ENCODE data around the gene NR1H2.
"Not testable (repeated sequence)": the region's sequence is repeated elsewhere in the genome, so short reads cannot be mapped to it uniquely, and the experiment has no call there.

Gene NR1H2

GRCh38 chr19:50332244-50333038 lies 43.8 kb upstream of the NR1H2 start:
- Histone ChIP-seq H3K36me3 (ENCODE audit: control insufficient read depth, insufficient read depth, low read length) (peaks cover 17% of the 10 kb centered on the region), H3K4me3 (replicated peaks; ENCODE audit: low read depth, low read length) (peak overlapping the region; percentile 67), H3K27me3 (replicated peaks; ENCODE audit: control insufficient read depth, insufficient read depth, low read length) (no peaks in the 10 kb centered on the region; the same call in 1 of the 2 replicates)
- TF ChIP-seq CTCF (IDR thresholded peaks at IDR 0.05; ENCODE audit: insufficient read depth, low read length, poor library complexity, severe bottlenecking) = no peak
- no peak for DNase-seq (ENCODE audit: extremely low read depth, insufficient read length)

GRCh38 chr19:50333235-50333736 lies 43.0 kb upstream of the NR1H2 start:
- DNase-seq (ENCODE audit: extremely low read depth, insufficient read length) = peak; percentile 97
- Histone ChIP-seq H3K4me3 (replicated peaks; ENCODE audit: low read depth, low read length) (peak overlapping the region; percentile 67), H3K36me3 (ENCODE audit: control insufficient read depth, insufficient read depth, low read length) (peaks cover 20% of the 10 kb centered on the region), H3K27me3 (replicated peaks; ENCODE audit: control insufficient read depth, insufficient read depth, low read length) (no peaks in the 10 kb centered on the region; the same call in 1 of the 2 replicates)
- no peak for TF ChIP-seq CTCF (IDR thresholded peaks at IDR 0.05; ENCODE audit: insufficient read depth, low read length, poor library complexity, severe bottlenecking)

- TF ChIP-seq CTCF (IDR thresholded peaks at IDR 0.05; ENCODE audit: insufficient read depth, low read length, poor library complexity, severe bottlenecking) = no peak
Observed at GRCh38 chr19:50333737-50334617, 42.3 kb upstream of the NR1H2 start.

GRCh38 chr19:50334741-50335421 lies 41.4 kb upstream of the NR1H2 start:
- no peak for TF ChIP-seq CTCF (IDR thresholded peaks at IDR 0.05; ENCODE audit: insufficient read depth, low read length, poor library complexity, severe bottlenecking)
- Histone ChIP-seq H3K36me3 (ENCODE audit: control insufficient read depth, insufficient read depth, low read length) (peaks cover 20% of the 10 kb centered on the region), H3K4me3 (replicated peaks; ENCODE audit: low read depth, low read length) (no peak overlapping the region)

More at GRCh38 chr19:50333737-50334617, 42.3 kb upstream of the NR1H2 start:
- DNase-seq (ENCODE audit: extremely low read depth, insufficient read length) = peak; percentile 91
- peaks cover 20% of the 10 kb centered on the region for H3K36me3 ChIP-seq (ENCODE audit: control insufficient read depth, insufficient read depth, low read length)
- no peaks in the 10 kb centered on the region for H3K27me3 ChIP-seq (replicated peaks; ENCODE audit: control insufficient read depth, insufficient read depth, low read length)
- H3K4me3 ChIP-seq (replicated peaks; ENCODE audit: low read depth, low read length) = peak overlapping the region; percentile 67

GRCh38 chr19:50337031-50337430 lies 39.2 kb upstream of the NR1H2 start:
- not testable (repeated sequence) for H3K27me3 ChIP-seq (replicated peaks; ENCODE audit: control insufficient read depth, insufficient read depth, low read length); H3K4me3 ChIP-seq (replicated peaks; ENCODE audit: low read depth, low read length); DNase-seq (ENCODE audit: extremely low read depth, insufficient read length)
- H3K36me3 ChIP-seq (ENCODE audit: control insufficient read depth, insufficient read depth, low read length) = peaks cover 20% of the 10 kb centered on the region

More at GRCh38 chr19:50334741-50335421, 41.4 kb upstream of the NR1H2 start:
- DNase-seq (ENCODE audit: extremely low read depth, insufficient read length) = no peak
- no peaks in the 10 kb centered on the region for H3K27me3 ChIP-seq (replicated peaks; ENCODE audit: control insufficient read depth, insufficient read depth, low read length)

All from GM06990 (cell line).